GM12873 (cell line): Measurements from ENCODE around the gene BRCC3.

Experiments
- TF ChIP-seq, protein P1 (sequence below): IDR thresholded peaks from 2 replicates; pipeline ENCODE4 v1.5.1; 2012; ENCODE audit warnings: low read depth, mild to moderate bottlenecking, moderate library complexity, low read length, control low read depth; ENCODE audit not compliant: insufficient read depth; ENCODE audit errors: missing control alignments

The BRCC3 gene

DNA sequence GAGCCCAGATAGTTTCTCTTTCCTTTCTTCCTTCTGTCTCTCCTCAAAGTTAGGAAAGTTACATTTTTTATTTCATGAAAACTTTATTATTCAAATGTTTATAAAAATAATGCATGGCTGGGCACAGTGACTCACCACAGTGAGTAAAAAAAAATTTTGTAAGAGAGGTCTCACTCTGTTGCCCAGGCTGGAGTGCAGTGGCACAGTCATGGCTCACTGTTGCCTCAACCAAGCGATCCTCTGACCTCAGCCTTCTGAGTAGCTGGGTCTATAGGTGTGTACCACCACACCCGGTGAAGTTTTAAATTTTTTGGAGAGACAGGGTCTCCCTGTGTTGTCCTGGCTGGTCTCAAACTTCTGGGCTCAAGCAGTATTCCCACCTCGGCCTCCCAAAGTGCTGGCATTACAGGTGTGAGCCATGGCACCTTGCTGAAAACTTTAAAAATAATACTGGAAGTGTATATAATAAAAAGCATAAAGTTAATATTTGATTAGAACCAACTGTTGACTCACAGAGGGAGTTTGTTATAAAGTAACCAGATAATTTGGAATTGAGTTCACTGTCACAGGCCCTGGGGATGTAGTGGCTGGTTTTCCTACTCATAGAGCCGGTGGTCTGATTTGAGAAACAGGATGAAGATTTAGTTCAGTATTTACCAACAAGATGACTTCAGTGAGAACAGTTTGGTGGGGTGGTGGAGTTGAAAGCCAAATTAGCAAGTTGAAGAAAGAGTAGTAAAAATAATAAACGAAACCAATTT is 18.4 kb upstream of the BRCC3 start:
- TF ChIP-seq, protein P1, sequence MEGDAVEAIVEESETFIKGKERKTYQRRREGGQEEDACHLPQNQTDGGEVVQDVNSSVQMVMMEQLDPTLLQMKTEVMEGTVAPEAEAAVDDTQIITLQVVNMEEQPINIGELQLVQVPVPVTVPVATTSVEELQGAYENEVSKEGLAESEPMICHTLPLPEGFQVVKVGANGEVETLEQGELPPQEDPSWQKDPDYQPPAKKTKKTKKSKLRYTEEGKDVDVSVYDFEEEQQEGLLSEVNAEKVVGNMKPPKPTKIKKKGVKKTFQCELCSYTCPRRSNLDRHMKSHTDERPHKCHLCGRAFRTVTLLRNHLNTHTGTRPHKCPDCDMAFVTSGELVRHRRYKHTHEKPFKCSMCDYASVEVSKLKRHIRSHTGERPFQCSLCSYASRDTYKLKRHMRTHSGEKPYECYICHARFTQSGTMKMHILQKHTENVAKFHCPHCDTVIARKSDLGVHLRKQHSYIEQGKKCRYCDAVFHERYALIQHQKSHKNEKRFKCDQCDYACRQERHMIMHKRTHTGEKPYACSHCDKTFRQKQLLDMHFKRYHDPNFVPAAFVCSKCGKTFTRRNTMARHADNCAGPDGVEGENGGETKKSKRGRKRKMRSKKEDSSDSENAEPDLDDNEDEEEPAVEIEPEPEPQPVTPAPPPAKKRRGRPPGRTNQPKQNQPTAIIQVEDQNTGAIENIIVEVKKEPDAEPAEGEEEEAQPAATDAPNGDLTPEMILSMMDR = no peak

DNA sequence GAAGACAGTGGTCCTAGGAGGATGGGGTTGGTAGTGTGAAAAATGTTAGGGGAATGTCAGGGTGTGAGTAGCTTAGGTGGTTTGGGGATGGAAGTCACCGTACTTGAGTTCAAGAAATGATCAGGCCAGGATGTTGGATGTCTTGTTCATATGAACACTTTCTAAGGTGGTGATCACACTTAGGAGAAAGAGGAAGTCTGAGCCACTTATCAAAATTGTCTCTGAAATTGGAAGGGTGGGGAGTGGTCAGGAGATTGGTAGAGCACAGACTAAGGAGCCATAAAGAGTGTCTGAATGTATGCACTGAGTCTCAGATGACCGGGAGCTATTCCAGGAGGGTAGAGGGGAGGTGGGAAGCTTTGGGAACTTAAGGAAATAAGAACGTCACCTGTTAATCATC is 17.7 kb upstream of the BRCC3 start:
- TF ChIP-seq, protein P1 = no peak

DNA sequence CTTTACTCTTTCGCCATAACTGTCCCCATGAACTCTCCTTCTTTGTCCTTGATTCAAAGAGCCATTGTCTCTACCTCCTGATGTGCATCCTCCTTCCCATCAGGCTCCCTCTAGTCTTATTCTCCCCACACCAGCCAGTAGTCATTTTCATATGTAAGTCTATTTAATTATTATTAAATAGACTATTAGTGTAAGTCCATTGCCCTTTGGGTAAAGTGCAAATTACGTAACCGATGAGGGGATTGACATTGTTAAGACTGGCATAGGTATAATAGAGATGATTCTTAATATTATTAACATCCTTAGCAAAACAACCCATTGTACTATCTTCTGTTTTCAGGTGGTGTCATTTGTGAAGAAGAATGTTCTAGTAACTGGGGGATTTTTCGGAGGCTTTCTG is 17.1 kb upstream of the BRCC3 start:
- TF ChIP-seq, protein P1 = no peak

DNA sequence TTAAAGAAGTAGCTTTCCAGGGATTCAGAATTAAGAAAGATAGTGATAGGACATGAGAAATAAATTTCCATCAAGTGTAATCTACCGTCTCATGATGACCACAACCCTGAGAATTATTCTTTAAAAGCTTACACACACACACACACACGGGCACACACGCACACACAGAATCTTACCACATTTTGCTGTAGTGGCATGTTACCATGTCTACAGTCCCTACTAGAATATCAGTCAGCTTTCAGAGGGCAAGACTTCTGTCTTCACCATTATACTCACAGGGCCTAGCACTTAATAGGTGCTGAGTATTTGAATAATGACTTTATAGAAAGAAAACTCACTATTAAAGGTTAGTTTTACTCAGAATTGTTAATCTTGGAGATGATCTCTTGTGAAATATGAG is 15.8 kb upstream of the BRCC3 start:
- TF ChIP-seq, protein P1 = no peak

DNA sequence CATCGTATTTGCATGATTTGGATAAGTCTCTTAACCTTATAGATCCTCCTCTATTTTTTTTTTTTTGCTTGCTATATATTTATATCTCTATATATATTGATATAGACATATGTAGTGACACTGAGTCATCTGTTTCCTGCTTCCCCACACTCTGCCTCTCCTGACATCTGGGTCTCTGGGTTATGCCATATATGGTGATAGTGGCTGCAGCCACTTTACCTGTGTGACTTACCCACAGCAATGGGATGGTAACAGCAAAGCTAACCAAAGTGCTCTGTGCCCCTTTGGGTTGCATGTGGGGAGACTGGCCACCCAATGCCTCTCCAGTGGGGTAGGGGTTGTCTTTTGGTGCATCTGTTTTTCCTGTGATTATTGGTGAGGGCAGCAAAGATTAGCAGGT is 14.8 kb upstream of the BRCC3 start:
- TF ChIP-seq, protein P1 = no peak

DNA sequence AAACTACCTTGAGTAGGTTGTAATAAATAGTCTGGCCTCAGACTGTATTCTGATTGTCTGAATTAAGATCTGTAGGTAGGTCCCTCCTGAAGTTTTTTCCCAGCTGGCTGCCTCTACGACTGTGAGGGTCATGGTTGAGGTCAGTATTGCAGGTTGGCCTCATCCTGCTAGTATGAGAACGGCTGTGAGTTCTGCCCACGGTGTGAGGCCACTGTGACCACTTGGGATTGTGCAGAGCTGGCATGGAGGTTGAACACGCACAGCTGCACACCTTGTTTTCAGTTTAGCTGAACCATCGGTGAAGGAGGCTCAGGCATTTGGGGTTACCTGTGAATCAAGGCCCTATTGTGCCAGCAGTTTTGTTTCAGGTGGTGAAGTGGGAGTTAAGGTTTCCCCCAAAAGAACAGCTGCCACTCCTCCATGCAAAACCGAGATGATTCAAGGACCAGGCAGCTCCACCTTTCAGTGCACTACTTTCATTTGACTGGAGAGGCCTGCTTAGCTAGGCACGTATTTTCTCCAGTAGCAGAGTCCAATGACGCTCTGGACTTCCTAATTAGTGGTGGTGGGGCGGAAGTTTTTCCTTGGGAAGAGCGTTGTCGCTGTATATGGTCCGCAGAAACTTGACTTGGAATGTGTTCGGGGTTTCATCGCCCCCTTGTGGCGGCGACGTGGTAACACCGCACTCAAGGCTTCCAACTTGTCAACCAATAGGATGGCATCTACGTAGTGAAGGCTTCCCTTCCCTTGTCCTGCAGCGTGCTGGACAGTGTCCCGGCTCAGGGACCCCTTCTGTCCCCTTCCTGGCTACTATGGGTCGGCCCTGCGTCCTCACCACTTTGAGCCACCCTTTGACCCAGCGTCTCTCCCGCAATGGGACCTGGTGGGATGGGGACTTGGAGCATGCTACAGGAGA is 14.2 kb upstream of the BRCC3 start:
- TF ChIP-seq, protein P1 = peak; percentile 89

DNA sequence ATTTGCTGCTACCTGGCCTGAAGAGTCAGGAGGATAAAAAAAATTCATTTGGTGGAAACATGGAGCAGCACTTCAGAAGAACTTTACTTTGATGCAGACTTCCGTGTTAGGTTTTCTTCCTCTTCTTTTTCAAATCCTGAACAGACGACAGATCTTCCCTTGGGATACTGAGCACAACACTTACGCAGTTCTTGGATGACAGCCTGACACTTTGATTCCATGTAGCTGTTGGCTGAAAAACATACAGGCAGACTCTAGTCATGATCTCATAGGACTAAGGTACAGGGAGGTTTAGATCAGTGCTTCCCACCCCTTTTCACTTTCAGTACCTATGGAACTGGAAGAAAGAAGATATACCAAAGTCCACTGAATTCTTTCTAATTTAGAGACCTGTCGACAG is 9.5 kb upstream of the BRCC3 start:
- TF ChIP-seq, protein P1 = no peak
